Pancreas (tissue), 10 donors: ENCODE data around the gene OSBPL8. TPM values are rescaled to one million over a fixed set of nuclear protein-coding genes. Genes with fewer than 3 reads are reported as not detected.
A peak's percentile ranks its signal among the peaks of the same experiment; 100 is the strongest.

Experiments used
- ATAC-seq, 4 donors: fragments of 200-7000 bp; cut with Tn5 transposase; one replicate each; pipeline versions ENCODE4 v1.8.0 to v1.9.1; 2020; ENCODE audit warnings: mild to moderate bottlenecking in 4 of 4, moderate library complexity in 4 of 4
- DNase-seq, 6 donors: peaks; one replicate each; pipeline ENCODE4 v3.0.0-alpha.2; 2020
- FAIRE-seq: peaks from 2 replicates; lab custom pipeline; 2012; peaks lifted over from hg19 to GRCh38; lab: Jason Lieb, UNC
- H3K27ac ChIP-seq, 4 donors: fragments of 200-600 bp; sonication (generic); 1 replicate in 3 of 4; 2 replicates in 1 of 4; pipeline versions ENCODE4 v1.5.0 to v1.8.0; 2020
- H3K27me3 ChIP-seq, 4 donors: fragments of 200-600 bp; one replicate each; pipeline ENCODE4 v1.8.0; 2021
- H3K36me3 ChIP-seq, 3 donors: fragments of 200-600 bp; sonication (generic) in 1 of 3; one replicate each; pipeline versions ENCODE4 v1.5.0 to v1.8.0; 2020 to 2021
- H3K4me1 ChIP-seq, 3 donors: fragments of 200-600 bp; one replicate each; pipeline ENCODE4 v1.8.0; 2021
- H3K4me3 ChIP-seq, 4 donors: fragments of 200-600 bp; sonication (generic) in 2 of 4; one replicate each; pipeline versions ENCODE4 v1.5.0 to v1.8.0; 2020 to 2021
- H3K9me3 ChIP-seq, 4 donors: fragments of 200-600 bp; one replicate each; pipeline ENCODE4 v1.8.0; 2021
- CTCF ChIP-seq, 4 donors: fragments of 200-600 bp; sonication (generic) in 3 of 4; IDR thresholded peaks; one replicate each; pipeline versions ENCODE4 v1.5.0 to v1.8.0; 2021; ENCODE audit warnings: antibody characterized with exemption in 4 of 4
- whole genome bisulfite sequencing, 2 donors: extraction: QIAGEN DNeasy Blood & Tissue Kit; methylation state at CpG; one replicate each; pipeline ENCODE4 v1.1.7; 2013; 5-methylcytosine and 5-hydroxymethylcytosine counted together
- intact Hi-C, 3 donors: fragments of 100-400 bp; cut with DNase I; formaldehyde crosslinking; loops; one replicate each; pipeline versions ENCODE4 v1.11.1 to v1.14.2; 2022
- polyA plus RNA-seq, 2 donors: library from polyadenylated mRNA; stranded (reverse); fragments of 200-250 nt; gene quantifications; one replicate each; pipeline ENCODE4 v1.2.3, GENCODE V29; 2013
- total RNA-seq, 6 donors: library from RNA; stranded (reverse); fragmentation: NEBNext Ultra II Directional in 4 of 6; extraction: Animal tissue kit (Norgen Biotek cat#: 25700) in 4 of 6; gene quantifications; one replicate each; pipeline versions ENCODE4 v1.2.1 to v1.2.4, GENCODE V29; 2021 to 2023
- donor health status: healthy with polysubstance abuse.
- donor health status: DM: no; HTN: no; CAD: no; lungs with moderate emphysema.
- donor health status: DM: no; HTN: no; CAD: no.
- donor health status: control.
- donor health status: control.
- donor health status: Bipolar disorder and iron deficiency.
- donor health status: DM: yes; HTN: yes; CAD: no.
- donor health status: DM: no; HTN: no; CAD: no.
- donor health status: DM: no; HTN: no; CAD: no.
- donor health status: DM: yes; HTN: yes; CAD: no.

OSBPL8 gene
- total and polyA plus RNA-seq, 8 donors = 3.6 to 39.6 (median 22.7) TPM

DNA sequence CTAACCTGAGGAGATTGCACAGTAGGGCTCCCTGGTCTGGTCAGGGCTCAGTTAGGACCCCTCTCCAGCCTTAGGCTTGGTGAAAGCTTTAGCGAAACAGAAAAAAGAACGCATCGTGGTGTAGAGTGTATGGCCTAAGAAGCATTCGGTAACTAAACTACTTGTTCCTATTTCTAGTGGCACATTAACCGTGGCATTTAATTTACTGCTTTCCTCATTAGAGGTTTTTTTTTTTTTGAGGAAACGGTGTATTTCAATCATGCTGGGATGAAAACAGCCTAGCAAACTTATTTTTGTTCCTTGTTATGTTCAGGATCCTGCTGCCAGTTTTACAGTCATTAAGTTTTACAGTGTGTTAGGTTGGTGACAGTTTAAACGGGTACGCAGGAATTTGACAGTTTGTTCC lies 518 bp upstream of the OSBPL8 start:
- Histone ChIP-seq H3K36me3 (no peaks in the 10 kb centered on the region), H3K9me3 (no peaks in the 10 kb centered on the region), H3K27ac (peak overlapping the region; percentile 85 to 93 (median 92)), H3K4me3 (peak overlapping the region; percentile 59 to 97 (median 92)), H3K4me1 (peaks cover 5 to 16% (median 6%) of the 10 kb centered on the region in 3 donors), H3K27me3 (no peaks in the 10 kb centered on the region)
- intact Hi-C loops = no loop called here
- no peak for FAIRE-seq
- TF ChIP-seq CTCF (IDR thresholded peaks at IDR 0.05) = no peak
- DNase-seq = no peak
- ATAC-seq = no peak
- WGBS, 2 donors = 19 to 24% methylated on average over 8 of the region's 8 CpGs

GRCh38 chr12:76558684-76559399 lies 729 bp downstream of the OSBPL8 start:
- ATAC-seq = peak; percentile 45 to 72 (median 65)
- intact Hi-C loops = no loop called here
- Histone ChIP-seq H3K4me3 (peak overlapping the region; percentile 59 to 97 (median 92)), H3K9me3 (no peaks in the 10 kb centered on the region), H3K36me3 (no peaks in the 10 kb centered on the region), H3K27me3 (no peaks in the 10 kb centered on the region), H3K27ac (peak overlapping the region; percentile 85 to 93 (median 92)), H3K4me1 (peaks cover 5 to 24% (median 13%) of the 10 kb centered on the region in 3 donors)
- FAIRE-seq = no peak
- DNase-seq = peak; percentile 17 to 77 (median 48)
- no peak for TF ChIP-seq CTCF (IDR thresholded peaks at IDR 0.05)
- WGBS, 2 donors = 0% methylated on average over 33 of the region's 33 CpGs

GRCh38 chr12:76556368-76556767 lies 3.2 kb downstream of the OSBPL8 start:
- no peak overlapping the region for H3K4me3 ChIP-seq

GRCh38 chr12:76555797-76556196 lies 3.8 kb downstream of the OSBPL8 start:
- Histone ChIP-seq H3K27ac (no peak overlapping the region), H3K4me1 (peaks cover 5 to 27% (median 13%) of the 10 kb centered on the region in 3 donors), H3K27me3 (no peaks in the 10 kb centered on the region), H3K36me3 (no peaks in the 10 kb centered on the region), H3K4me3 (no peak overlapping the region), H3K9me3 (no peaks in the 10 kb centered on the region)
- intact Hi-C loops = no loop called here
- no peak for DNase-seq
- no peak for FAIRE-seq
- no peak for TF ChIP-seq CTCF (IDR thresholded peaks at IDR 0.05)
- 88 to 97% methylated on average over 2 of the region's 2 CpGs for WGBS, 2 donors
- no peak for ATAC-seq

More at GRCh38 chr12:76556368-76556767, 3.2 kb downstream of the OSBPL8 start:
- no peak for TF ChIP-seq CTCF (IDR thresholded peaks at IDR 0.05)
- DNase-seq = no peak
- H3K27ac ChIP-seq = no peak overlapping the region
- 96 to 97% methylated on average over 4 of the region's 4 CpGs for WGBS, 2 donors
- intact Hi-C loops = no loop called here
- H3K36me3 ChIP-seq = no peaks in the 10 kb centered on the region
- H3K9me3 ChIP-seq = no peaks in the 10 kb centered on the region
- no peak for ATAC-seq
- H3K27me3 ChIP-seq = no peaks in the 10 kb centered on the region
- no peak for FAIRE-seq
- peaks cover 5 to 27% (median 13%) of the 10 kb centered on the region in 3 donors for H3K4me1 ChIP-seq

- H3K27ac ChIP-seq = no peak overlapping the region
- H3K36me3 ChIP-seq = no peaks in the 10 kb centered on the region
- no peaks in the 10 kb centered on the region for H3K9me3 ChIP-seq
- TF ChIP-seq CTCF (IDR thresholded peaks at IDR 0.05) = no peak
- H3K27me3 ChIP-seq = no peaks in the 10 kb centered on the region
- H3K4me3 ChIP-seq = no peak overlapping the region
- DNase-seq (no peak), ATAC-seq (no peak), FAIRE-seq (no peak)
- H3K4me1 ChIP-seq = peaks cover 5 to 27% (median 13%) of the 10 kb centered on the region in 3 donors
- WGBS, 2 donors = 69 to 73% methylated on average over 7 of the region's 7 CpGs
- intact Hi-C loops = no loop called here
Measured at GRCh38 chr12:76555231-76555767, 4.3 kb downstream of the OSBPL8 start.
